BJ (cell line): Measurements from ENCODE around the gene TMEM120B. TPM values are rescaled to one million over a fixed set of nuclear protein-coding genes. Genes with fewer than 3 reads are reported as not detected.
"Not testable (repeated sequence)": the region's sequence is repeated elsewhere in the genome, so short reads cannot be mapped to it uniquely, and the experiment has no call there.

Experiments
- CTCF ChIA-PET: fragments of 350-600 bp; formaldehyde crosslinking; extraction: SDS; loops from one replicate; lab custom pipeline; 2021; ENCODE audit warnings: antibody characterized with exemption, inconsistent platforms; lab: Yijun Ruan, JAX
- POLR2A ChIA-PET: fragments of 300-600 bp; sonication (Branson Sonifier 250); formaldehyde crosslinking; extraction: SDS; loops from one replicate; lab custom pipeline; 2021; ENCODE audit warnings: antibody characterized with exemption; lab: Charles Lee
- DNase-seq: peaks from one replicate; pipeline ENCODE4 v3.0.0-alpha.2; 2011; ENCODE audit warnings: low read depth
- H3K27me3 ChIP-seq: 2 replicates; pipeline ENCODE4 v1.6.0; 2011; ENCODE audit warnings: low read length; ENCODE audit not compliant: control insufficient read depth, insufficient read depth
- H3K36me3 ChIP-seq: 2 replicates; pipeline ENCODE4 v1.5.1; 2011; ENCODE audit warnings: low read length; ENCODE audit not compliant: control insufficient read depth, insufficient read depth
- H3K4me3 ChIP-seq: 2 replicates; pipeline ENCODE4 v1.5.1; 2011; ENCODE audit warnings: low read depth, mild to moderate bottlenecking, control low read depth, low read length
- polyA plus RNA-seq: library from polyadenylated mRNA; depleted of rRNA; stranded (reverse); fragments of >200 nt; gene quantifications from 2 replicates; pipeline ENCODE4 v1.2.3, GENCODE V29; 2011
- TF ChIP-seq, protein P1 (sequence below): IDR thresholded peaks from 2 replicates; pipeline ENCODE4 v1.5.1; 2011; ENCODE audit warnings: low read depth, mild to moderate bottlenecking, control low read depth, inconsistent platforms, low read length, moderate library complexity; ENCODE audit not compliant: insufficient read depth

TMEM120B gene
- polyA plus RNA-seq, 1 experiment = 11.4 TPM

DNA sequence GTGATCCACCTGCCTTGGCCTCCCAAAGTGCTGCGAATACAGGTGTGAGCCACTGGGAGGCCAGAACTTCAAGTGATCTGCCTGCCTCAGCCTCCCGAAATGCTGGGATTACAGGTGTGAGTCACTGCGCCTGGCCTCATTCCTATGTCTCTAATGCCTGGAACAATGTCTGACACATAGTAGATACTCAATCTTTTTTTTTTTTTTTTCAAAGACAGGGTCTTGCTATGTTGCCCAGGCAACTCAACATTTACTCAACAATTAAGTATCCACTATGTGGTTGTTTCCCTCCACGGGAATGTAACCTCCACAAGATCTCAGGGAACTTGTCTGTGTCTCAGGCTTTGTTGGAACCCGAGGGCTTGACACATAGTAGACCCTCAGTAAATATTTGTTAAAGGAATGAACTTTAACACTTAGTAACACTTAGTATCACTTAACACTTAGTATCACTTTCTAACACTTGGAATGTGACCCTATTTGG is 3.0 kb upstream of the TMEM120B start:
- TF ChIP-seq, protein P1, sequence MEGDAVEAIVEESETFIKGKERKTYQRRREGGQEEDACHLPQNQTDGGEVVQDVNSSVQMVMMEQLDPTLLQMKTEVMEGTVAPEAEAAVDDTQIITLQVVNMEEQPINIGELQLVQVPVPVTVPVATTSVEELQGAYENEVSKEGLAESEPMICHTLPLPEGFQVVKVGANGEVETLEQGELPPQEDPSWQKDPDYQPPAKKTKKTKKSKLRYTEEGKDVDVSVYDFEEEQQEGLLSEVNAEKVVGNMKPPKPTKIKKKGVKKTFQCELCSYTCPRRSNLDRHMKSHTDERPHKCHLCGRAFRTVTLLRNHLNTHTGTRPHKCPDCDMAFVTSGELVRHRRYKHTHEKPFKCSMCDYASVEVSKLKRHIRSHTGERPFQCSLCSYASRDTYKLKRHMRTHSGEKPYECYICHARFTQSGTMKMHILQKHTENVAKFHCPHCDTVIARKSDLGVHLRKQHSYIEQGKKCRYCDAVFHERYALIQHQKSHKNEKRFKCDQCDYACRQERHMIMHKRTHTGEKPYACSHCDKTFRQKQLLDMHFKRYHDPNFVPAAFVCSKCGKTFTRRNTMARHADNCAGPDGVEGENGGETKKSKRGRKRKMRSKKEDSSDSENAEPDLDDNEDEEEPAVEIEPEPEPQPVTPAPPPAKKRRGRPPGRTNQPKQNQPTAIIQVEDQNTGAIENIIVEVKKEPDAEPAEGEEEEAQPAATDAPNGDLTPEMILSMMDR = no peak
- ChIA-PET POLR2A (no interaction called here), CTCF (interaction anchor here (0.6 to 7.1 kb wide), 4 partner anchors 9 to 86 kb away, joined by 3 to 42 read pairs (median 3); partner anchors contain the start of gene RHOF)
- Histone ChIP-seq H3K27me3 (no peaks in the 10 kb centered on the region), H3K4me3 (no peak overlapping the region), H3K36me3 (no peaks in the 10 kb centered on the region)
- DNase-seq = no peak

DNA sequence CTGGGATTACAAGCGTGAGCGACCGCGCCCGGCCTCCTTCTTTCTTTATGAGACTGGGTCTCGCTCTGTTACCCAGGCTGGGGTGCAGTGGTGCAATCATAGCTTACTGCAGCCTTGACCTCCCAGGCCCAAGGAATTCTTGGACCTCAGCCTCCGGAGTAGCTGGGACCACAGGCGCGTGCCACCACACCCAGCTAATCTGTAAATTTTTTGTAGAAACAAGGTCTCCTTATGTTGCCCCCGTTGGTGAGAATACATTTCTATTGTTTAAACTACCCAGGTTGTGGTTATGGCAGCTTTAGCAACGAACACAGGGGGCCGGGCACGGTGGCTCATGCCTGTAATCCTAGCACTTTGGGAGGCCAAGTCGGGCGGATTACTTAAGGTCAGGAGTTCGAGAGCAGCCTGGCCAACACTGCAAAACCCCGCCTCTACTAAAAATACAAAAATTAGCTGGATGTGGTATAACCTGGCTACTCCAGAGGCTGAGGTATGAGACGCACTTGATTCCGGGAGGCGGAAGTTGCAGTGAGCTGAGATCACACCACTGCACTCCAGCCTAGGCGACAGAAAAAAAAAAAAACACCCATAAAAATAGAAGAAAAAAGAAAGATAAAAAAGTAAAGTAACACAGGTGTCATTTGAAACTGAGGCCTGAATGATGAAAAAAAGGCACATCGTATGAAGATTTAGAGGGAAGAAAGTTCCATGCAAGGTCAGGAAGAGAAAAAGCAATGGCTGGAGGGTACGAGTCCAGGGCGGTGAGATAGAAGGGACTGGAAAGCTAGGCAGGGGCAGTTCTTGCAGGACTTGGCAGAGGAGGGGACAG is 977 bp upstream of the TMEM120B start:
- ChIA-PET CTCF (interaction anchor here (0.7 to 7.1 kb wide), 9 partner anchors 10 to 721 kb away, joined by 3 to 42 read pairs (median 5); partner anchors contain the start of genes PSMD9 and RHOF), POLR2A (interaction anchor here (0.7 kb wide), 1 partner anchor 22 kb away, joined by 3 read pairs; no protein-coding TSS in a partner anchor)
- no peak for DNase-seq
- Histone ChIP-seq H3K27me3 (no peaks in the 10 kb centered on the region), H3K4me3 (peak overlapping the region; percentile 100), H3K36me3 (no peaks in the 10 kb centered on the region; the same call in 1 of the 2 replicates)
- TF ChIP-seq, protein P1 = no peak

DNA sequence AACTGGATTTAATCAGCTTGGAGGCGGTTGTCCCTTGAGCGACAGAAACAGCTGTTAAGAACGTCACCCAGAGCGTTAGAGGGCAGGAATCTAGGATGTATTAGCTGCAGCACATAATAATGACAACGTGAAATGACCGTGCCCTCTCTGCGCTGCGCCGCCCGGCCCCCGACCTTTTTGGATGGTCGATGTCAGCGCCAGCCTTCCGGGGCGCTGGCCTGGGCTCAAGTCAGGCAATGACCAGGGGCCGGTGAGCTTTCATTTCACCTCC is 427 bp upstream of the TMEM120B start:
- no peak for DNase-seq
- Histone ChIP-seq H3K36me3 (no peaks in the 10 kb centered on the region; the same call in 1 of the 2 replicates), H3K27me3 (no peaks in the 10 kb centered on the region), H3K4me3 (peak overlapping the region; percentile 100)
- ChIA-PET CTCF (interaction anchor here (0.5 to 7.1 kb wide), 10 partner anchors 10 to 176 kb away, joined by 3 to 42 read pairs (median 5); partner anchors contain the start of genes PSMD9 and RHOF), POLR2A (interaction anchor here (0.6 kb wide), 1 partner anchor 105 kb away, joined by 4 read pairs; no protein-coding TSS in a partner anchor)
- TF ChIP-seq, protein P1 = no peak

DNA sequence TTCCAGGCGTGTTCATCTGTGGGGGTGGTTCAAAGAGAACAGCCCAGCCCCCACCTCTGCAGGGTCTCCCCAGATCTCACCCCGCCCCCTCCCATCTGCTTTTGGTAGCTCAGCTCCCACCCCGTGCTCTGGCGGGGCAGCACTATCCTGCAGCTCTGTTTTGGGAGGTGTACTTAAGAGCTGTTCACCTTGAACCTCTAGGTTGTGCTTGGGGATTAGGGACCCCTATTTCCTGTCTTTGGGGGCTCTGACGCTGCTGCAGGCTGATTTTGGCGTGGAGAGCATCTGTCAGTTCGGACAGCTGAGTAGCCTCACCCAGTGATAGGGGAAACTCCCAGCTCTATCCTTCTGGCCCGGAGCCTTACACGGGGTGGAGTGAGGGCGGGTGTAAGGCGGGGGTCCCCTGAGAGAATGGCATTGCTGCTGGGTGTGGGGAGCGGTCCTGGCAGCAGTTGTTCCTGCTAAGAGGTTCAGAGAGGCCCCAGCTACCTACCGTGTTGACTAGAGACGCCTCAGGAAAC is 765 bp downstream of the TMEM120B start:
- POLR2A ChIA-PET = interaction anchor here (0.6 to 0.7 kb wide), 2 partner anchors 90 to 409 kb away, joined by 3 read pairs; no protein-coding TSS in a partner anchor
- H3K36me3 ChIP-seq = no peaks in the 10 kb centered on the region; the same call in 1 of the 2 replicates
- no peaks in the 10 kb centered on the region for H3K27me3 ChIP-seq
- DNase-seq = no peak
- TF ChIP-seq, protein P1 = no peak
- peak overlapping the region; percentile 100 for H3K4me3 ChIP-seq
- CTCF ChIA-PET = interaction anchor here (0.9 to 7.1 kb wide), 7 partner anchors 12 to 82 kb away, joined by 3 to 42 read pairs (median 6); partner anchors contain the start of gene RHOF

DNA sequence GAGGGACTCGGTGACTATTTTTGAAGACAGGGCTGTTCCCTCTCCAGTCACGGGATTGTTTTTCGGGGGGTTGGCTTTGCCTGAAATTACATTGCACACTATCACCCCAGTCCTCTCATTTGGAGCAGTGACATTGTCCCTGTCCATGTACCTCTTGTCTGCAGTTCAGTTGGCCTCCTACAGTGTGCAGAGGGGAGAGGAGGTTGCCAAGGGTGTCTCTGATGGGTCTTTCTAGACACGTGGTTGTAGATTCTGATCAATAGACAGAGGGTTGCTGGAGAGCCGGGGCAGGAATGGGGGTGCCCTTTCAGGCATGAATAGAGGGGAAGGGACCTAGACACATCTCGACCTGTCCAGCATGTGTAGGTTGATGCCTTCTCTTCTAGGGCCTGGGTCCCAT is 1.2 kb downstream of the TMEM120B start:
- ChIA-PET CTCF (interaction anchor here (0.9 to 7.1 kb wide), 5 partner anchors 12 to 81 kb away, joined by 3 to 42 read pairs (median 6); partner anchors contain the start of gene RHOF), POLR2A (interaction anchor here (0.6 kb wide), 1 partner anchor 409 kb away, joined by 3 read pairs; no protein-coding TSS in a partner anchor)
- no peaks in the 10 kb centered on the region for H3K27me3 ChIP-seq
- H3K36me3 ChIP-seq = no peaks in the 10 kb centered on the region; the same call in 1 of the 2 replicates
- TF ChIP-seq, protein P1 = no peak
- H3K4me3 ChIP-seq = peak overlapping the region; percentile 100
- no peak for DNase-seq

DNA sequence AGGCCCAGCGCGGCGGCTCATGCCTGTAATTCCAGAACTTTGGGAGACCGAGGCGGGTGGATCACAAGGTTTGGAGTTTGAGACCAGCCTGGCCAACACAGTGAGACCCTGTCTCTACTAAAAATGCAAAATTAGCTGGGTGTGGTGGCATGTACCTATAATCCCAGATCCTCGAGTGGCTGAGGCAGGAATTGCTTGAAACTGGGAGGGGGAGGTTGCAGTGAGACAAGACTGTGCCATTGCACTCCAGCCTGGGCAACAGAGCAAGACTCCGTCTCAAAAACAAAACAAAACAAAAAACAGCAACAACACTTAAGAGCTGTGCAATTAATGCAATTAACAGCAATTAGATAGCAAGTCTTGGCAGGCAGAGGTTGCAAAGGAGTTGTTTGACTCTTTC is 2.5 kb downstream of the TMEM120B start:
- DNase-seq, H3K4me3 ChIP-seq, H3K36me3 ChIP-seq, POLR2A ChIA-PET, H3K27me3 ChIP-seq: not testable (repeated sequence)
- CTCF ChIA-PET = interaction anchor here (1.1 to 2.7 kb wide), 5 partner anchors 14 to 79 kb away, joined by 3 to 8 read pairs (median 4); no protein-coding TSS in a partner anchor
